AG08395 (cell line): ENCODE data around the gene TMEM123.
"Not testable (repeated sequence)": the region's sequence is repeated elsewhere in the genome, so short reads cannot be mapped to it uniquely, and the experiment has no call there.

Experiments
- DNase-seq: peaks from one replicate; pipeline ENCODE4 v3.0.0; 2012; ENCODE audit warnings: mixed read lengths, low spot score

The TMEM123 gene

GRCh38 chr11:102449651-102450570 lies 2.7 kb downstream of the TMEM123 start:
- no peak for DNase-seq

GRCh38 chr11:102448869-102449224 lies 3.7 kb downstream of the TMEM123 start:
- DNase-seq = no peak

- DNase-seq = no peak
Measured at GRCh38 chr11:102447941-102448868, 4.4 kb downstream of the TMEM123 start.

DNA sequence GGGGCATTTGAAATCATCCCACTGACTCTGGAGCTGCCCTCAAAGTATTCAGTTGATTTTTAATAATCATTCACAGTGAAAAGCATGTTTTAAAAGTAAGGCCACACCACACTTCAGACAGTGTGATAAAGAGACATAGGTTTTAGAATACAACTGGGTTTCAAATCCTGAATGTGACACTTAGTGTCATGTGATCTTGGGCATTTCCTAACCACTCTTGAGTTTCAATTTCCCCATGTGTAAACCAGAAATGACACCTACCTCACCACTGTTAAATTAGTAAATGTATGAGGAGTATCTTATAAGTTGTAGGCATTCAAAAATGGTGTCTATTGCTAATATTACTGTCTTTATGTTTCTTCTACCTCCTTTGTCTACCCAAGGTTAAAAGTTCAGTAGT lies 5.4 kb downstream of the TMEM123 start:
- no peak for DNase-seq

- peak; percentile 66 for DNase-seq
Measured at GRCh38 chr11:102446606-102447005, 6.0 kb downstream of the TMEM123 start.

DNA sequence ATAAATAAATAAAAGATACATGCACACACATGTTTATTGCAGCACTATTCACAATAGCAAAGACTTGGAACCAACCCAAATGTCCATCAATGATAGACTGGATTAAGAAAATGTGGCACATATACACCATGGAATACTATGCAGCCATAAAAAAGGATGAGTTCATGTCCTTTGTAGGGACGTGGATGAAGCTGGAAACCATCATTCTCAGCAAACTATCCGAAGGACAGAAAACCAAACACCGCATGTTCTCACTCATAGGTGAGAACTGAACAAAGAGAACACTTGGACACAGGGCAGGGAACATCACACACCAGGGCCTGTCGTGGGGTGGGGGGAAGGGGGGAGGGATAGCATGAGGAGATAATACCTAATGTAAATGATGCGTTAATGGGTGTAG lies 7.9 kb downstream of the TMEM123 start:
- DNase-seq = not testable (repeated sequence)

DNA sequence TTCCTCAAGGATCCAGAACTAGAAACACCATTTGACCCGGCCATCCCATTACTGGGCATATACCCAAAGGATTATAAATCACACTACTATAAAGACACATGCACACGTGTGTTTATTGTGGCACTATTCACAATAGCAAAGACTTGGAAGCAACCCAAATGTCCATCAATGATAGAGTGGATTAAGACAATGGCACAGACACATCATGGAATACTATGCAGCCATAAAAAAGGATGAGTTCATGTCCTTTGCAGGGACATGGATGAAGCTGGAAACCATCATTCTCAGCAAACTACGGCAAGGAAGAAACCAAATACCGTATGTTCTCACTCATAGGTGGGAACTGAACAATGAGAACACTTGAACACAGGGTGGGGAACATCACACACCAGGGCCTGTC lies 8.4 kb downstream of the TMEM123 start:
- DNase-seq = not testable (repeated sequence)

DNA sequence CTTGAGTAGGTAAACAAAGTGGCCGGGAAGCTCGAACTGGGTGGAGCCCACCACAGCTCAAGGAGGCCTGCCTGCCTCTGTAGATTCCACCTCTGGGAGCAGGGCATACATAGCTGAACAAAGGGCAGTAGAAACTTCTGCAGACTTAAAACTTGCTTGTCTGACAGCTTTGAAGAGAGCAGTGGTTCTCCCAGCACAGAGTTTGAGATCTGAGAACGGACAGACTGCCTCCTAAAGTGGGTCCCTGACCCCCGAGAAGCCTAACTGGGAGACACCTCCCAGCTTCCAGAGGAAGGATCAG lies 13.6 kb downstream of the TMEM123 start:
- DNase-seq = not testable (repeated sequence)

- no peak for DNase-seq
Measured at GRCh38 chr11:102438311-102439062, 14.1 kb downstream of the TMEM123 start.

GRCh38 chr11:102437727-102438126 lies 14.8 kb downstream of the TMEM123 start:
- DNase-seq = no peak

GRCh38 chr11:102436976-102437375 lies 15.6 kb downstream of the TMEM123 start:
- no peak for DNase-seq

DNA sequence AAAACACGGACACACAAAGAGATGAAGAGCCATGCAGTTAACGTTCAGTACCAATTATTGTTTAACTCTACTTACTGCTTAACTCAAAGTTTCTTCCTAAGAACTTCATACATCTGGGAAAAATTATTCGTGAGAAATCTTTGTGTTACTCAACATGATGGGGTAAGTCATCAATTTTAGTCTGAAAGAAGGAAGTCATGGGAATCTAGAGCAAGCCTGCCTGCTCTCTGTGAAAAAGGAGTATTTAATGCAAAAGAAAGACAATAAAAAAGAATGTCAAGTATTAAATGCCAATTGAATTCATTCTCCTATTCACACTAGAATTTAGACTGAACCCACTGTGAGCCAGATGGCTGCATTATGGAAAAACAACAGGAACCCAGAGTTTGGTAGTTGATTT lies 16.0 kb downstream of the TMEM123 start:
- DNase-seq = peak; percentile 77

- no peak for DNase-seq
Measured at GRCh38 chr11:102435688-102436087, 16.9 kb downstream of the TMEM123 start.

GRCh38 chr11:102433571-102433970 lies 19.0 kb downstream of the TMEM123 start:
- not testable (repeated sequence) for DNase-seq

DNA sequence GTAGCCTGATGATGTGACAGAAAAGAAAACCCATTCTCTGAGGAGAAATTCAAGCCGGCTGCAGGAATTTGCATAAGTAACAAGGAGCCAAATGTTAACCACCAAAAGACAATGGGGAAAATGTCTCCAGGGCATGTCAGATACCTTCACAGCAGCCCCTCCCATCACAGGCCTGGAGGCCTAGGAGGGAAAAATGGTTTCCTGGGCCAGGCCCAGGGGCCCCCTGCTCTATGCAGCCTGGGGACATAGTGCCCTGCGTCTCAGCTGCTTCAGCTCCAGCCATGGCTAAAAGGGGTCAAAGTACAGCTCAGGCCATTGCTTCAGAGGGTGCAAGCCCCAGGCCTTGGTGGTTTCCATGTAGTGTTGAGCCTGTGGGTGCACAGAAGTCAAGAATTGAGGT lies 20.0 kb downstream of the TMEM123 start:
- DNase-seq = not testable (repeated sequence)

- DNase-seq = no peak
Measured at GRCh38 chr11:102431404-102431803, 21.2 kb downstream of the TMEM123 start.

DNA sequence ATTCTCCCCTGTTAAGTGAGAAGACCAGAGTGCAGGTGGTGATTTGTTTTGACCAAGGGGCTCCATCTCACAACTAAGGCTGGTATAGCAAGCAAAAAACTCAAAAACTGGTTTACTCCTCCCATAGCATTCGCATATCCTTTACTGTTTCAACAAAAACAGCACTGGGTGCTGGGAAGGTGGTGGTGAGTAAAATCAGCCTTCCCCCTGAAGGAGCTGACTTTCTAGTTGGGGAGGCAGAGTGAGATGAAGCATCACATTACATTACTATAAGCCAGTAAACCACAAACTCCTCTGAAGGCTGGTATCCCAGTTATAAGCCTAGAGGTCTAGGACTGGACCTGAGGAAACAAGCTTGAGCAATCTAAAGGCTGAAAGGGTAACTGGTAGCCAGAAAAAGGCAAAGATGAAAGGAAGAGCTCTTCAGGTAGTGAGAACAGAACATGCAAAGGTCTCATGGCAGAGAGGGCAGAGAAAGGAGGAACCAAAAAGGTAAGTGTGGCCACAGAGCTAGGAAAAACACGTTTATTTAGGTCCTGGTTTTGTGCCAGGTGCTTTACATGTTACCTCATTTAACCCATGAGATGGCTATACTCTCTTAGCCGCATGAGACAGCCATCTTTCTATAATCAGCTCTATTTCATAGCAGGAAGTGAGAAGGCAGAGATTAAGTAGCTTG lies 22.3 kb downstream of the TMEM123 start:
- DNase-seq = peak; percentile 22

- DNase-seq = no peak
Measured at GRCh38 chr11:102429691-102430090, 22.9 kb downstream of the TMEM123 start.

GRCh38 chr11:102429226-102429625 lies 23.3 kb downstream of the TMEM123 start:
- no peak for DNase-seq

- DNase-seq = no peak
Measured at GRCh38 chr11:102428696-102429095, 23.9 kb downstream of the TMEM123 start.

GRCh38 chr11:102427068-102427467 lies 25.5 kb downstream of the TMEM123 start:
- no peak for DNase-seq

DNA sequence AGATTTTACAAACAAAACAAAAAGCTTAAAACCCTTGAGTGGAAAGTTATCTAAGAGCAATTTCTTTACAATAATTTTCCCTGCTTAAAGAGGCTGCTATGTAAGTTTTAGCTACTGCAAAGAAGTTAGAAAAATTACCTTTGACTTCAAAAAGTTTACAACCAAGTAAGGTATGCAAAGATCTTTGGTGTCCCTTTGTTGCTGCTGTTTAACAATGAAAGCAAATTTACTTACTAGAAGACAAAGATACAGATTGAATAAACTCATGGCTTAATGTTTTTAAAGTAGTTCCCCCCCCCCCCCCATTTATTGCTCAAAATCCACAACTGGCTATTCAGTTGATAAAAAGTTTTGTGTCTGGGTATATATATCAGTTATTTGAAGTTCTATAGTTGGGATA lies 26.0 kb downstream of the TMEM123 start:
- DNase-seq = no peak
